Measurements from ENCODE around the gene MS4A15.
"Not testable (repeated sequence)": the region's sequence is repeated elsewhere in the genome, so short reads cannot be mapped to it uniquely, and the experiment has no call there.

DNA sequence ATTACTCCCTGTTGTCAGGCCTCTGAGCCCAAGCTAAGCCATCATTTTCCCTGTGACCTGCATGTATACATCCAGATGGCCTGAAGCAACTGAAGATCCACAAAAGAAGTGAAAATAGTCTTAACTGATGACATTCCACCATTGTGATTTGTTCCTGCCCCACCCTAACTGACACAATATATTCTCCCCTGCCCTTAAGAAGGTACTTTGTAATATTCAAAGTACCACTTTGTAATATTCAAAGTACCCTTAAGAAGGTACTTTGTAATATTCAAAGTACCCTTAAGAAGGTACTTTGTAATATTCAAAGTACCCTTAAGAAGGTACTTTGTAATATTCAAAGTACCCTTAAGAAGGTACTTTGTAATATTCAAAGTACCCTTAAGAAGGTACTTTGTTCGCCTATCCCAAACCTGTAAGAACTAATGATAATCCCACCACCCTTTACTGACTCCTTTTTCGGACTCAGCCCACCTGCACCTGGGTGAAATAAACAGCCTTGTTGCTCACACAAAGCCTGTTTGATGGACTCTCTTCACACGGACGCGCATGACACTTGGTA is 67.2 kb downstream of the MS4A15 start:
- TF ChIP-seq, protein P1, sequence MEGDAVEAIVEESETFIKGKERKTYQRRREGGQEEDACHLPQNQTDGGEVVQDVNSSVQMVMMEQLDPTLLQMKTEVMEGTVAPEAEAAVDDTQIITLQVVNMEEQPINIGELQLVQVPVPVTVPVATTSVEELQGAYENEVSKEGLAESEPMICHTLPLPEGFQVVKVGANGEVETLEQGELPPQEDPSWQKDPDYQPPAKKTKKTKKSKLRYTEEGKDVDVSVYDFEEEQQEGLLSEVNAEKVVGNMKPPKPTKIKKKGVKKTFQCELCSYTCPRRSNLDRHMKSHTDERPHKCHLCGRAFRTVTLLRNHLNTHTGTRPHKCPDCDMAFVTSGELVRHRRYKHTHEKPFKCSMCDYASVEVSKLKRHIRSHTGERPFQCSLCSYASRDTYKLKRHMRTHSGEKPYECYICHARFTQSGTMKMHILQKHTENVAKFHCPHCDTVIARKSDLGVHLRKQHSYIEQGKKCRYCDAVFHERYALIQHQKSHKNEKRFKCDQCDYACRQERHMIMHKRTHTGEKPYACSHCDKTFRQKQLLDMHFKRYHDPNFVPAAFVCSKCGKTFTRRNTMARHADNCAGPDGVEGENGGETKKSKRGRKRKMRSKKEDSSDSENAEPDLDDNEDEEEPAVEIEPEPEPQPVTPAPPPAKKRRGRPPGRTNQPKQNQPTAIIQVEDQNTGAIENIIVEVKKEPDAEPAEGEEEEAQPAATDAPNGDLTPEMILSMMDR (IDR thresholded peaks at IDR 0.05): not testable (repeated sequence)
- TF ChIP-seq POLR2A, EP300 (IDR thresholded peaks at IDR 0.05): not testable (repeated sequence)

Measured in ovary (tissue), 3 donors.